Common myeloid progenitor, CD34-positive (primary cell): Measurements from ENCODE around the gene SH3BP4.
A peak's percentile ranks its signal among the peaks of the same experiment; 100 is the strongest.

Source experiments
- CTCF ChIA-PET: fragments of 350-600 bp; sonication (Branson Sonifier 250); formaldehyde crosslinking; loops from one replicate; lab custom pipeline; 2021; ENCODE audit warnings: antibody characterized with exemption; lab: Charles Lee
- POLR2A ChIA-PET: fragments of 350-600 bp; sonication (Branson Sonifier 250); formaldehyde crosslinking; loops from one replicate; lab custom pipeline; 2021; ENCODE audit warnings: antibody characterized with exemption; lab: Charles Lee
- DNase-seq, 3 donors: peaks; one replicate each; pipeline versions ENCODE4 v3.0.0 to v3.0.0-alpha.2; 2013
- H3K27ac ChIP-seq, 2 experiments: 1 replicate in 1 of 2; 2 replicates in 1 of 2; pipeline ENCODE4 v1.7.0; 2013; ENCODE audit warnings: inconsistent platforms in 2 of 2, low read length in 2 of 2, mild to moderate bottlenecking in 2 of 2, low read depth in 1 of 2, moderate library complexity in 1 of 2; ENCODE audit not compliant: severe bottlenecking in 2 of 2, insufficient read depth in 1 of 2, poor library complexity in 1 of 2
- H3K27me3 ChIP-seq, 5 experiments: replicated peaks in 2 of 5; 1 replicate in 3 of 5; 2 replicates in 2 of 5; pipeline versions ENCODE4 v1.6.1 to v1.7.0; 2013; ENCODE audit warnings: low read length in 4 of 5, mild to moderate bottlenecking in 2 of 5, moderate library complexity in 2 of 5, inconsistent platforms in 1 of 5; ENCODE audit not compliant: insufficient read depth in 5 of 5, control insufficient read depth in 4 of 5
- H3K36me3 ChIP-seq, 4 experiments: 1 replicate in 2 of 4; 2 replicates in 2 of 4; pipeline versions ENCODE4 v1.6.1 to v1.7.0; 2013; ENCODE audit warnings: low read length in 3 of 4, control low read depth in 1 of 4, mild to moderate bottlenecking in 1 of 4; ENCODE audit not compliant: control insufficient read depth in 4 of 4, insufficient read depth in 4 of 4
- H3K4me1 ChIP-seq, 4 experiments: 1 replicate in 3 of 4; 2 replicates in 1 of 4; pipeline versions ENCODE4 v1.6.1 to v1.7.1; 2013; ENCODE audit warnings: low read length in 3 of 4, mild to moderate bottlenecking in 3 of 4, control low read depth in 1 of 4, inconsistent platforms in 1 of 4, moderate library complexity in 1 of 4; ENCODE audit not compliant: control insufficient read depth in 4 of 4, insufficient read depth in 4 of 4; ENCODE audit errors: control extremely low read depth in 1 of 4
- H3K4me3 ChIP-seq, 7 experiments: 1 replicate in 4 of 7; 2 replicates in 3 of 7; pipeline versions ENCODE4 v1.5.1 to v1.7.0; 2013; ENCODE audit warnings: mild to moderate bottlenecking in 7 of 7, low read length in 6 of 7, moderate library complexity in 6 of 7, inconsistent platforms in 2 of 7, low read depth in 2 of 7, control low read depth in 1 of 7; ENCODE audit not compliant: insufficient read depth in 4 of 7, control insufficient read depth in 1 of 7; ENCODE audit errors: extremely low read depth in 1 of 7
- H3K9me3 ChIP-seq, 5 experiments: 1 replicate in 4 of 5; 2 replicates in 1 of 5; pipeline versions ENCODE4 v1.6.1 to v1.7.1; 2013; ENCODE audit warnings: low read length in 4 of 5, mild to moderate bottlenecking in 2 of 5, inconsistent platforms in 1 of 5, low read depth in 1 of 5, moderate library complexity in 1 of 5; ENCODE audit not compliant: control insufficient read depth in 4 of 5, insufficient read depth in 2 of 5; ENCODE audit errors: control extremely low read depth in 1 of 5
- WGBS: methylation state at CpG from one replicate; pipeline ENCODE4 v1.1.5; 2013; ENCODE audit not compliant: insufficient coverage; 5-methylcytosine and 5-hydroxymethylcytosine counted together

The SH3BP4 gene

DNA sequence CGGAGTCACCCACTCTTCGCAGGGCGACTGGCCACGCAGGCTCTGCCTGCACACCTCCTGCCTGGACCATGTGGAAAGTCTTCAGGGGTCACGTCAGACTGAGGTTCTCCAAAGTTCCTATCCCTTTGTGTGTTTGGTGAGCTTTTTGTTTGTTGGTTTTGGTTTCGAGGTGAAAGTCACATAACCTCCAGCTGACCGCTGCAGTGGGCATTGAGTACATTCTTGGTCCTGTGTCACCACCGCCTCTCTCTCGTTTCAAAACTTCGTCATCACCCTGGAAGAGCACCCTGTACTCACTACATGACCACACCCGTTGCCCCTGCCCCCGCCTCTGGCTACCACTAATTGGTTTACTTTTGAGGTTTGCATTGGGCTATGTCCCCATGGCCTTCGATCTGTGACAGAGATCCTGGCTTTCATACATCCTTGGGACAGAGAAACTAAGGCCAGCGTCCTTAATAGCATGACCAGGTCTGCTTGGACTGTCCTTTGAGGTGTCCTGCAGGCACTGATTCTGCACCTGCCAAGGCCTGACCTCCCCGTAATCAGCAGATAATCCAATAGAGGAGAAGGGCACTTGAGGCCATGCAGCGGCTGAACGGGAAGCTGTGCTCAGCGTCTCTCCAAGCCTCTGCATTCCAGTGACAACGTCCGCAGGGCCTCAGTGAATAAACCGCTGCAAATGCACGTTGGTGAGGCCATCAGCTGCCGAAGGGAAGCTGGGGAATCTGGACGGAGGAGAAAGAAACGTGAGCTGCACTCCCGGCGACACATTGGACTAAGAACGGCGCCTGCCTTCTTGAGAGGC lies 46.8 kb downstream of the SH3BP4 start:
- POLR2A ChIA-PET = interaction anchor here (0.6 kb wide), 1 partner anchor 70 kb away, joined by 4 read pairs; no protein-coding TSS in a partner anchor
- Histone ChIP-seq H3K27ac (no peak overlapping the region), H3K27me3 (no peaks in the 10 kb centered on the region), H3K9me3 (no peaks in the 10 kb centered on the region), H3K4me1 (peaks cover 0 to 26% (median 13%) of the 10 kb centered on the region in 4 experiments), H3K4me3 (no peak overlapping the region), H3K36me3 (peaks cover 0 to 25% (median 11%) of the 10 kb centered on the region in 4 experiments)
- 96% methylated on average over 25 of the region's 29 CpGs for whole genome bisulfite sequencing
- DNase-seq = no peak
- CTCF ChIA-PET = interaction anchor here (0.6 kb wide), 1 partner anchor 46 kb away, joined by 3 read pairs; no protein-coding TSS in a partner anchor

DNA sequence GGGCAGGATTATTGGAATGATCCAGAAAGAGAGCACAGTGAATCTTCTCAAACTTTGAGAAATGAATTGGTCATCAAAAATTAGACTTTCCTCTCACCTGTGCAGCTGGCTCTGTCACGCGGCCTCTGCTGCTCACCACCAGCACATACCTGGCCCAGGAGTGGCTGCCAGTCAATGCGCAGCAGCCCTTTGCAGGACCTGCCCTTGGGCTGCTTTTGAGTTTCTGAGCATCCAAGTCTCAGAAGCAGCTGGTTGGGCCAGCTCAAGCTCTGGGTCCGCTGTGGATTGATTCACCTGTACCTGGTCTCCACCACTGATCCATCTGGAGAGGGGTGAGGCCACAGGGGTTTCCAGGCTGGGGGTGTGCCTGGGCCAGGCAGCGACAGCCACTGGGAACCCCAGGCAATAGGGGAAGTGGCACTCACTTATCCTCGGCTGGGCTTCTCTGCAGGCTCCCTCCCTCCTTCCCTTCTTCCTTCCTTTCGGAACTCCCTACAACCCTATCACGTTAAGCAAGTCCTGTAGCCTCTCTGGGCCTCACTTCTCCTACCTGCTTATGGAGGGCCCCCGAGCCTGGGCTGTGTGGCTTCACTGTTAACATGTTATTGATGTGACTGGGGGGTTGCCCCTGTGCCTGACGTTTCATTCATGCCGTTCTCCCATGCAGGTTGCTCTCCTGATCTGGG lies 48.1 kb downstream of the SH3BP4 start:
- DNase-seq = peak in 1 of 3 donors; percentile 38
- CTCF ChIA-PET = no interaction called here
- Histone ChIP-seq H3K27ac (no peak overlapping the region), H3K9me3 (no peaks in the 10 kb centered on the region), H3K4me3 (no peak overlapping the region), H3K4me1 (peaks cover 0 to 18% (median 7%) of the 10 kb centered on the region in 4 experiments), H3K36me3 (peaks cover 0 to 25% (median 11%) of the 10 kb centered on the region in 4 experiments), H3K27me3 (no peaks in the 10 kb centered on the region)
- POLR2A ChIA-PET = no interaction called here
- 49% methylated on average over 9 of the region's 11 CpGs for WGBS

DNA sequence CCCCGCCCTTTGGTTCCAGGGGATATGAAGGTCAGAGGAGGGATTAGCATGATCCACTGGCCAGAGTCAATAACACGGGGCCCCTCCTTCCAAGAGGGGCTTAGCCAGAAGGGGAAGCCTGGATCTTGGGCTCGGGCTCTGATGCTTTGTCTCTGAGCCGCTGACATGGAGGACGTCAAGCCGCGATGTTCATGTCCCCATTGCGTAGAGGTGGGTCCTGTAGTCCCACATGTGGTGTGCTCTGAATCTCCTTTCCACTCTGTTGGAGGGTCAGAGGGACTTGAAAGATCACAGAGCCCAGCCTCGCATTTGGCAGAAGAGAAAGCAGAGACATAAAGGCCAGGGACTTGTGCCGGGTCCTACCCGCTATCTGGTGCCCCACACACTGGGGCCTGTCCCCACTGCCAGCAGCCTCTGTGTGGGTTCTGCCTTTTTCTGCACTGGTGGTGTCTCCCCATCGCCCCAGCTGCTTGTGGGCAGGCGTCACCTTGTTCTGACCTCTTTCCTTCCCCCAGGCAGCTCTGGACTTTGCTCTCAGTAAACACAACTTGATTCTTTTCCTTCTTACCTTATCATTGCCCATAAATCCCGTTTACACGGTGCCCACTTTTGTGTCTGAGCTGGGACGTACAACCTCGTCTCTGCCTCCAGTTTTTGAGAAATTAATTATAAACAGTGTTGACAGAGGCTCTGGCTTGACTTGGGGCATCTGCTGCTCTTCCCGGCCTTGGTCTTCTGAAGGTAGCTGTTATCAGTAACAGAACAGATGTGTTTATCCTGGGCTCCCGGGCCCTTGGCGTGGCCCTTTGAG lies 48.8 kb downstream of the SH3BP4 start:
- ChIA-PET POLR2A (no interaction called here), CTCF (interaction anchor here (0.9 kb wide), 1 partner anchor 24 kb away, joined by 3 read pairs; no protein-coding TSS in a partner anchor)
- Histone ChIP-seq H3K36me3 (peaks cover 0 to 19% (median 8%) of the 10 kb centered on the region in 4 experiments), H3K27me3 (no peaks in the 10 kb centered on the region), H3K4me3 (no peak overlapping the region), H3K4me1 (peaks cover 0 to 18% (median 7%) of the 10 kb centered on the region in 4 experiments), H3K9me3 (no peaks in the 10 kb centered on the region), H3K27ac (no peak overlapping the region)
- 93% methylated on average over 16 of the region's 20 CpGs for WGBS
- peak in 1 of 3 donors; percentile 27 for DNase-seq

DNA sequence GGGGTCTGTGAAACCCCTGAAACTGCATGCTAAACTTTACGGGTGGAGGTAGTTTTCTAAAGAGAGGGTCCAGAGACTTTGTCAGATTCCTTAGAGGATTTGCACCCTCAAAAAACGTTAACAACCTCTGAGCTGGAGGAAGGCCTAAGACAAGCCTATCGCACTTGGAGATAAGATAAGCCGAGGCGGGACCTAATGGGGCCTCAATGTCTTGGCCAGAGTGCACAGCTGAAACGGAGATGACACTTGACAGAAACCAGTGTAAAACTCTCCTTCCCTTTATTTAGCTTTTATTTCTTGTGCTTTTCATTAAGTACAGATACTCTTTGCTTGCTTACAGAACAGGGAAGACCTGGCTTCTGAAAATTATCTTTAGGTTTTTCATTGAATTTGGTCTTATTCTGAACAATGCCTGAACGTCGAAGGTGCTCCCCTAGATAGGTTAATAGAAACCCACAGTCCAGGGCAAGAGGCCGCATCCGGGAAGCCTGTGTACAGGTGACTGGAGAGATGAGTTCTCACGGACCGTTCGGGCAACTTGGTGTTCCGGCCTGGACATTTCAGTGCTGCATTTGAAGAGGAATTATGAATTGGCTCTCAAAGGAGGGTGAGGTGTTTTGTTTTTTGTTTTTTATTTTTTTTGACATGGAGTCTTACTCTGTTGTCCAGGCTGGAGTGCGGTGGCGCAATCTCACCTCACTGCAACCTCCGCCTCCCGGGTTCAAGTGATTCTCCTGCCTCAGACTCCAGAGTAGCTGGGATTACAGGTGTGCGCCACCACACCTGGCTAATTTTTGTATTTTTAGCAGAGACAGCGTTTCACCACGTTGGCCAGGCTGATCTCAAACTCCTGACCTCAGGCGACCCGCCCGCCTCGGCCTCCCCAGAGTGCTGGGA lies 49.7 kb downstream of the SH3BP4 start:
- H3K4me1 ChIP-seq = peaks cover 0 to 18% (median 7%) of the 10 kb centered on the region in 4 experiments
- H3K9me3 ChIP-seq = no peaks in the 10 kb centered on the region
- no peak overlapping the region for H3K4me3 ChIP-seq
- no peak overlapping the region for H3K27ac ChIP-seq
- WGBS = 94% methylated on average over 19 of the region's 25 CpGs
- ChIA-PET POLR2A (interaction anchor here (1.2 kb wide), 1 partner anchor 12 kb away, joined by 3 read pairs; no protein-coding TSS in a partner anchor), CTCF (interaction anchor here (0.9 kb wide), 1 partner anchor 24 kb away, joined by 3 read pairs; no protein-coding TSS in a partner anchor)
- DNase-seq = peak in 1 of 3 donors; percentile 33
- H3K36me3 ChIP-seq = peaks cover 0 to 13% (median 7%) of the 10 kb centered on the region in 4 experiments
- H3K27me3 ChIP-seq = no peaks in the 10 kb centered on the region

- ChIA-PET CTCF (no interaction called here), POLR2A (interaction anchor here (1.2 kb wide), 1 partner anchor 13 kb away, joined by 3 read pairs; no protein-coding TSS in a partner anchor)
- Histone ChIP-seq H3K27ac (no peak overlapping the region), H3K4me3 (no peak overlapping the region), H3K36me3 (peaks cover 0 to 10% (median 5%) of the 10 kb centered on the region in 4 experiments), H3K9me3 (no peaks in the 10 kb centered on the region), H3K4me1 (peaks cover 0 to 18% (median 7%) of the 10 kb centered on the region in 4 experiments), H3K27me3 (no peaks in the 10 kb centered on the region)
- DNase-seq = no peak
- WGBS = 90% methylated on average over 13 of the region's 16 CpGs
Observed at GRCh38 chr2:235002198-235003095, 50.6 kb downstream of the SH3BP4 start.
